Adrenal gland (tissue), 5 donors: ENCODE results near the gene EFHC1.

Experiments
- CTCF ChIP-seq, 6 experiments: fragments of 450-650 bp in 4 of 6; fragments of 200-600 bp in 2 of 6; sonication (generic) in 1 of 6; IDR thresholded peaks; 1 replicate in 5 of 6; 2 replicates in 1 of 6; pipeline versions ENCODE4 v1.5.1 to v1.8.0; 2016 to 2021; ENCODE audit warnings: antibody characterized with exemption in 6 of 6, mild to moderate bottlenecking in 2 of 6, moderate library complexity in 1 of 6
- POLR2A ChIP-seq, 2 donors: fragments of 450-650 bp; IDR thresholded peaks; one replicate each; pipeline ENCODE4 v1.6.1; 2017; ENCODE audit warnings: antibody characterized with exemption in 2 of 2, mild to moderate bottlenecking in 2 of 2, moderate library complexity in 1 of 2
- donor health status: DM: no; HTN: no; CAD: no.

- TF ChIP-seq CTCF (IDR thresholded peaks at IDR 0.05) (no peak), POLR2A (IDR thresholded peaks at IDR 0.05) (no peak)
Measured at GRCh38 chr6:52395969-52396368, 24.2 kb upstream of the EFHC1 start.
